Vagina (tissue), 2 donors: ENCODE results near the gene TRA2B. TPM values are rescaled to one million over a fixed set of nuclear protein-coding genes. Genes with fewer than 3 reads are reported as not detected.

ENCODE experiments used
- DNase-seq, 2 donors: peaks; one replicate each; pipeline ENCODE4 v3.0.0-alpha.2; 2017; ENCODE audit errors: extremely low spot score in 2 of 2
- H3K27ac ChIP-seq: fragments of 200-600 bp; sonication (generic); one replicate; pipeline ENCODE4 v1.5.1; 2019
- H3K27me3 ChIP-seq: fragments of 200-600 bp; sonication (generic); one replicate; pipeline ENCODE4 v1.5.1; 2019
- H3K36me3 ChIP-seq, 2 donors: fragments of 200-600 bp; sonication (generic); one replicate each; pipeline ENCODE4 v1.5.1; 2017 to 2019
- H3K4me1 ChIP-seq: fragments of 200-600 bp; sonication (generic); one replicate; pipeline ENCODE4 v1.5.1; 2019
- H3K4me3 ChIP-seq, 2 donors: fragments of 200-600 bp; sonication (generic); 1 replicate in 1 of 2; 2 replicates in 1 of 2; pipeline ENCODE4 v1.5.1; 2016 to 2019
- H3K9me3 ChIP-seq: fragments of 200-600 bp; sonication (generic); one replicate; pipeline ENCODE4 v1.5.1; 2019
- POLR2A ChIP-seq, 2 donors: fragments of 450-650 bp; IDR thresholded peaks; one replicate each; pipeline ENCODE4 v1.6.1; 2017; ENCODE audit warnings: antibody characterized with exemption in 2 of 2, mild to moderate bottlenecking in 2 of 2, moderate library complexity in 2 of 2
- POLR2AphosphoS5 ChIP-seq, 2 donors: sonication (generic); formaldehyde crosslinking; IDR thresholded peaks; one replicate each; pipeline ENCODE4 v1.9.0; 2017; ENCODE audit warnings: antibody characterized with exemption in 2 of 2, mild to moderate bottlenecking in 2 of 2, low read depth in 1 of 2; ENCODE audit not compliant: insufficient read depth in 1 of 2
- intact Hi-C: fragments of 100-400 bp; cut with DNase I; formaldehyde crosslinking; loops from one replicate; pipeline ENCODE4 v1.15.1; 2023
- total RNA-seq: library from RNA; depleted of rRNA; stranded (reverse); fragments of >200 nt; gene quantifications from one replicate; pipeline ENCODE4 v1.2.3, GENCODE V29; 2016
- TF ChIP-seq, protein P1 (sequence below), 3 experiments: fragments of 450-650 bp in 2 of 3; fragments of 200-600 bp in 1 of 3; sonication (generic) in 1 of 3; IDR thresholded peaks; one replicate each; pipeline ENCODE4 v1.5.1; 2017 to 2019; ENCODE audit warnings: antibody characterized with exemption in 3 of 3, mild to moderate bottlenecking in 2 of 3, moderate library complexity in 2 of 3

The TRA2B gene
- total RNA-seq, 1 donor from 2014 or later = 145 TPM

DNA sequence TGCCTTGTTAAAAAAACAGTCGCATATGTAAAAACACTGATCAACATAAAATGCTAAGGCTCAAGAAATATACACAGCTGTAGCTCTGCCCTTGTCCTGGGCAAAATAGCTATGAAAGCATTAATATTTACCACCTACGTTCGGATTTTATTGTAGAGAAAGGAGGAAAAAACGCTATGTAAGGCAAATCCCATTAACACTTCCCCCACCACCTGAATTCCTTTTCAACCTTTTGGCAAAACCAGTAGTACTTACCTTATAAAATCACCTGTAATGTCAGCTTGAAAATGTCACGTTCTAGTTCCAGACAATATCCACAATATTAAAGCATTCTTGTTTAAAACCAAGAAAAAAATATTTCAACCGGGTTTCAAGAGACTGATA lies 3.6 kb downstream of the TRA2B start:
- Histone ChIP-seq H3K4me3 (peak overlapping the region; percentile 90 to 92), H3K36me3 (no peaks in the 10 kb centered on the region), H3K9me3 (no peaks in the 10 kb centered on the region), H3K27ac (peak overlapping the region; percentile 99), H3K4me1 (peaks cover 62% of the 10 kb centered on the region), H3K27me3 (no peaks in the 10 kb centered on the region)
- intact Hi-C loops = no loop called here
- no peak for DNase-seq
- TF ChIP-seq POLR2A (IDR thresholded peaks at IDR 0.05) (no peak), POLR2AphosphoS5 (IDR thresholded peaks at IDR 0.05; ENCODE audit: insufficient read depth in 1 of 2, low read depth in 1 of 2) (no peak)
- TF ChIP-seq, protein P1, sequence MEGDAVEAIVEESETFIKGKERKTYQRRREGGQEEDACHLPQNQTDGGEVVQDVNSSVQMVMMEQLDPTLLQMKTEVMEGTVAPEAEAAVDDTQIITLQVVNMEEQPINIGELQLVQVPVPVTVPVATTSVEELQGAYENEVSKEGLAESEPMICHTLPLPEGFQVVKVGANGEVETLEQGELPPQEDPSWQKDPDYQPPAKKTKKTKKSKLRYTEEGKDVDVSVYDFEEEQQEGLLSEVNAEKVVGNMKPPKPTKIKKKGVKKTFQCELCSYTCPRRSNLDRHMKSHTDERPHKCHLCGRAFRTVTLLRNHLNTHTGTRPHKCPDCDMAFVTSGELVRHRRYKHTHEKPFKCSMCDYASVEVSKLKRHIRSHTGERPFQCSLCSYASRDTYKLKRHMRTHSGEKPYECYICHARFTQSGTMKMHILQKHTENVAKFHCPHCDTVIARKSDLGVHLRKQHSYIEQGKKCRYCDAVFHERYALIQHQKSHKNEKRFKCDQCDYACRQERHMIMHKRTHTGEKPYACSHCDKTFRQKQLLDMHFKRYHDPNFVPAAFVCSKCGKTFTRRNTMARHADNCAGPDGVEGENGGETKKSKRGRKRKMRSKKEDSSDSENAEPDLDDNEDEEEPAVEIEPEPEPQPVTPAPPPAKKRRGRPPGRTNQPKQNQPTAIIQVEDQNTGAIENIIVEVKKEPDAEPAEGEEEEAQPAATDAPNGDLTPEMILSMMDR (IDR thresholded peaks at IDR 0.05) = no peak

DNA sequence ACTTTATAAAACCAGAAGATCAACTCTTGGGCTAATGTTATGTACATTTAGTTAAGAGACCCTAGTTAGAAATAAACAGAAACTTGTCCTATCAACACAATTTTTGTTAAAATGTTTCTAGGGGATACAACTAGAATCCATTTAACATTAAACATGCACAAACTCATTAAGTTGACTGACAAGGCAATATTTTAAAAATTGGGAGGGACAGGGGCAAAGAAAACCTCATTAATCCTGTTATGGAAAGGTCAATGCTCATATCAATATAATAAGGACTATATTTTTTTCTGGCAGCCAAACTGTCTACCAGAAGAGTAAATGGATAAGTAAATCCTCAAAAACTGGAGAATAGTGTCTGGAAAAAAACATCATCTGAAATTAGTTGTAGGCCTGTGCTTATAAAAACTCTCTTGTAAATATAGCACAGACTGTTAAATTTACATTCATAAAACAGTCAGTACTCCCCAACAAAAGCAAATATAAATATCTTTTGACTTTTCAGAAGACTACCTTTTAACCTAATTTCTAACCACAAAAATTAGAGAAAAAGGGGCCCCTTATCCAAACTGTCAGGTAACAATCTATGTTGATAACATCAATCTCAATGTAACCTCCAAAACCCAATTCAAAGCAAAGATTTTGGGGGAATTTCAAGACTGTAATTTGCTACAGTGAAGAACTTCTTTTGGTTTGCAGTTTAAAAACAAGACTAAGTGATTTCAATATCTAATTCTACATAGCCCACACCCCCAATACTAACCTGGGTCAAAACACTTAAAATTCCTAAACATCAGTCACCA lies 4.2 kb downstream of the TRA2B start:
- H3K4me3 ChIP-seq = peak overlapping the region; percentile 90 to 92
- intact Hi-C loops = no loop called here

DNA sequence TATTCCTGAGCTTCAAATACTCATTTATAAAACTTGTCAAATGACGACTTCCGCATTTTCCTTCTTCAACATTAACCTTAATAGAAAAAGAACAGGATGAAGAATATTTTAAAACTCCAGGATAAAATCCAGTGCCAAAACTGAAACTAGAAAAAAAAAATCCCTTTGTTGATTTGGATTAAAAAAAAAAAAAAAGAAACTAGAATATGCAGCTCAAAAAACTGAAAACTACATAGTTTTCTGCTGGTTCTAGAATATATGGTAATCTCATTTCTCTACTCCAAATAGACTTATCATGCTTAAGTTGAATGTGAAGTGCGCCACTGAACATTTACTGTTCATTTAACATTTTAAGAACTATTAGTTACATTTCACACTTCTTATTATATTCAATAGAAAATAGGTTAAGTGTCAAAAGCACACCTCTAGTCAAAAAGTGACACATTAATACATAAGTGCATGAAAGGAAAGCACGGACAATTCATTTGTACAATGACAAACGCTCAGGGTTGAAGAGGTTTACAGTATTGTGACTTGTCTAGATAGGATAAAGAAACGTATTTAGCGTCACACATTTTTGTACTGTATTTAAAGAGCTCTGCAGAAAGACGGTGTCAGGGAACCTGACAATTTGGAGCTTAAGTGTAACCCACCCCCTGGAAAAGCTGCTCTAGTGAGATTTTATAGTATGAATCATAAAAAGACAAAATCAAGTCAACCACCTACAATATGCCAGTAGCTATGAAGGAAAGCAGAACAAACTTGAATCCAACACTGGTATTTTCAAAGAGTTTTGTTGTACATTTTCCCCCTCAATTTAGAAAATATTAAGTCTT lies 5.8 kb downstream of the TRA2B start:
- no peaks in the 10 kb centered on the region for H3K9me3 ChIP-seq
- H3K36me3 ChIP-seq = no peaks in the 10 kb centered on the region
- no peak for DNase-seq
- H3K27me3 ChIP-seq = no peaks in the 10 kb centered on the region
- intact Hi-C loops = no loop called here
- no peak overlapping the region for H3K4me3 ChIP-seq
- peaks cover 84% of the 10 kb centered on the region for H3K4me1 ChIP-seq
- H3K27ac ChIP-seq = peak overlapping the region; percentile 2
- TF ChIP-seq, protein P1 (IDR thresholded peaks at IDR 0.05) = no peak
- TF ChIP-seq POLR2AphosphoS5 (IDR thresholded peaks at IDR 0.05; ENCODE audit: insufficient read depth in 1 of 2, low read depth in 1 of 2) (no peak), POLR2A (IDR thresholded peaks at IDR 0.05) (no peak)

More for the DNA sequence above, 4.2 kb downstream of the TRA2B start:
- peaks cover 68% of the 10 kb centered on the region for H3K4me1 ChIP-seq
- H3K27me3 ChIP-seq = no peaks in the 10 kb centered on the region
- H3K27ac ChIP-seq = peak overlapping the region; percentile 99
- TF ChIP-seq POLR2A (IDR thresholded peaks at IDR 0.05) (no peak), POLR2AphosphoS5 (IDR thresholded peaks at IDR 0.05; ENCODE audit: insufficient read depth in 1 of 2, low read depth in 1 of 2) (no peak)
- TF ChIP-seq, protein P1 (IDR thresholded peaks at IDR 0.05) = no peak
- no peak for DNase-seq
- no peaks in the 10 kb centered on the region for H3K36me3 ChIP-seq
- no peaks in the 10 kb centered on the region for H3K9me3 ChIP-seq

DNA sequence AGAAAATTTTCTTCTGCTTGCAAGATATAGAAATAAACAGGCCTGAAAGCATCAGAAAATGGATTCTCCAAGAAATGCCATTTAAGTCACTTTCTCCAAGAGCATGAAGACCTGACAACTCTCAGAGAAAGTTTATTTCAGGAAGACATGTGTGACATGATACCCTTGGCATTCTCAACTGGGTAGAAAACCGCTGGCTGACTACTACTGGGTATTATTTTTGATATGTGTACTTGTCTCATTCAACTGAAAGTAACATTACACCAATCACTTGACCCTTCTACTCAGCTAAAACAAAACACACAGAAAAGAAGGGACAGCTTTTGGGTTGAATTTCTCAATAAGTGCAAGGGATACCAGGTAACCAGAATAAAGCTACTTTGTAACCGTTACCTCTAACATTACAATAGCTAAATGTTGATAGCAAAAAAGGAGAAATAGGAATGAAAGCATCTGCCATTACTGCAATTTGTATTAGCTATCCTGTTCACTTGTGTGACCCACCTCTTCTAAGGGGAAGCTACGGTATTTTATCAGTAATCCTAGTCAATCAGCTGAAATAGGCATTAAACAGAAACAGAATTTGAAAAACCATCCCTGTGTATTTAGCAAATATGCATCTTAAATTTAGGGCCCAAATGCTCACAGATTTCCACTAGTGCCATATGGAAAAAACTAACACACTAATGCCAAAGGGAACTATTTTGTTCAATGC lies 7.3 kb downstream of the TRA2B start:
- intact Hi-C loops = no loop called here
- peak overlapping the region in 1 of 2 donors; percentile 17 for H3K4me3 ChIP-seq
- DNase-seq = no peak
- no peaks in the 10 kb centered on the region for H3K9me3 ChIP-seq
- H3K27me3 ChIP-seq = no peaks in the 10 kb centered on the region
- no peak overlapping the region for H3K27ac ChIP-seq
- peaks cover 0 to 9% of the 10 kb centered on the region in 2 donors for H3K36me3 ChIP-seq
- TF ChIP-seq, protein P1 (IDR thresholded peaks at IDR 0.05) = no peak
- no peak for TF ChIP-seq POLR2A (IDR thresholded peaks at IDR 0.05)
- no peak for TF ChIP-seq POLR2AphosphoS5 (IDR thresholded peaks at IDR 0.05; ENCODE audit: insufficient read depth in 1 of 2, low read depth in 1 of 2)
- H3K4me1 ChIP-seq = peaks cover 97% of the 10 kb centered on the region
